ENCODE results near the gene WDR73.

WDR73 gene

GRCh38 chr15:84594617-84595290, 59.3 kb downstream of the WDR73 start:
- no peak for ATAC-seq
- H3K9me3 Mint-ChIP-seq: no peaks in the 10 kb centered on the region
- H3K36me3 Mint-ChIP-seq: no peaks in the 10 kb centered on the region
- no peak for DNase-seq (ENCODE audit: low spot score in 2 of 2)
- peak overlapping the region; percentile 3 for H3K27ac Mint-ChIP-seq
- H3K4me3 Mint-ChIP-seq: no peak overlapping the region
- H3K4me1 Mint-ChIP-seq: peaks cover 24% of the 10 kb centered on the region

DNA sequence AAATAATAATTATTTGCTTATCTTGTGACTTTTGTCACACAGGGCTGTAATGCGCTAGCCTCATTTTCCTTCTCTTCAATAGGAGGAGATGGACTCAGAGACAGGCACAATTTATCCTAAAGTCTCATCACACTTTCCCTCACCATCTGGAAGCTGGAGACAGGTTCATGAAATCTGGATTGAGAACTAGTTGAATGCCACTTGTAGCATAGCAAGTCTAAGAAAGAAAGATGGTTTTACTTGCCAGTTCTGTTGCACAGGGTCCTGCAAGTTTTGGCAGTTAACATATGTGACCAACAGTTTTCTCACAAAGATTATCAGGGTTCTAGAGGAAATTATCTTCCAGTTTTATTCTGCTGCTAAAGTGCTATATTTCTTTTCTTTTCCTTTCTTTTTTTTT, 62.3 kb downstream of the WDR73 start:
- Mint-ChIP-seq H3K27ac (no peak overlapping the region), H3K36me3 (no peaks in the 10 kb centered on the region), H3K4me3 (no peak overlapping the region), H3K9me3 (no peaks in the 10 kb centered on the region), H3K4me1 (peaks cover 6% of the 10 kb centered on the region)
- ATAC-seq (no peak), DNase-seq (ENCODE audit: low spot score in 2 of 2) (no peak)

GRCh38 chr15:84590406-84590805, 63.7 kb downstream of the WDR73 start:
- Mint-ChIP-seq H3K9me3 (no peaks in the 10 kb centered on the region), H3K27ac (no peak overlapping the region), H3K4me1 (peaks cover 6% of the 10 kb centered on the region), H3K36me3 (no peaks in the 10 kb centered on the region), H3K4me3 (no peak overlapping the region)
- no peak for ATAC-seq
- no peak for DNase-seq (ENCODE audit: low spot score in 2 of 2)
